TTC549 (cell line): ENCODE data around the gene PRICKLE2.

ENCODE experiments used
- FAIRE-seq: peaks from 2 replicates; lab custom pipeline; 2012; peaks lifted over from hg19 to GRCh38; lab: Jason Lieb, UNC

PRICKLE2 gene

GRCh38 chr3:64130436-64130835 lies 94.8 kb downstream of the PRICKLE2 start:
- no peak for FAIRE-seq

DNA sequence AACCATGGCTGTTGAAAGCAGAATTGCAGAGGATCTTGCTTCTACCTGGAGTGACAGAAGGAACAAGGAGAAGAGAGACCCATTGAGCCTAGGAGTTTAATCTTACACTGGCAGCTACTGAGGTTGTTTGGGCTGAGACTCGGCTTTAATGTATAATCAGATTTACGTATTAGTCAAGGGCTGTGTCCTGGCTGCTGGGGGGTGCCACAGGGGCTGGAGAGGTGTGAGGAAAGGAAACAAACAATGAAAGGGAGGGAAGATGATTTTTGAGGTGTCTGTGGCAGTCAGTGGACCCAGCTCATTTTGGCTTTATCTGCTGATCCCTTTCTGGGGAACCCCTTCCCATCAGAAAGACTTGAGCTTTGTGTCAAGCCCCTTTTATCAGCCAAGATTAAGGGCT lies 95.7 kb downstream of the PRICKLE2 start:
- FAIRE-seq = no peak

GRCh38 chr3:64129106-64129505 lies 96.2 kb downstream of the PRICKLE2 start:
- FAIRE-seq = no peak

- no peak for FAIRE-seq
These were observed 99.7 kb downstream of the PRICKLE2 start for GRCh38 chr3:64125561-64125960.

GRCh38 chr3:64123931-64124330 lies 101.3 kb downstream of the PRICKLE2 start:
- FAIRE-seq = no peak

DNA sequence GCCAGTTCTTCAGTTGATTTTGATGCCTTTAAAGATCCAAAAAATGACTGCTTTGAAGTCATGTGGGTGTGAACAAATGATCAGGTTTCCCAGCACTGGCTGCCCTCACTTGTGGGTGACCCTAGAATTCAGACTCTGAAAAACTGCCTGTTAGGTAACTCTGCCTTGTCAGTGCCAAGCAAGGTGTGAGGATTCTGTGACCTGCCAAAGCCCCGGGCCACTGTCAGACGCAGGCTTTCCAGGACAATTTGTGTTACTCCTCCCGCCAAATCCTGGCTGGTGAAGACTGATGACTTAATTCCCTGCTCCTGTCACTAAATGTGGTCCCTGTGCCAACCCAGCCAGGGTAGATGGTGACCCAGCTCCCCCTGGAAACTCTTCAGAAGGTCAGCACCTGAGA lies 102.8 kb downstream of the PRICKLE2 start:
- no peak for FAIRE-seq

DNA sequence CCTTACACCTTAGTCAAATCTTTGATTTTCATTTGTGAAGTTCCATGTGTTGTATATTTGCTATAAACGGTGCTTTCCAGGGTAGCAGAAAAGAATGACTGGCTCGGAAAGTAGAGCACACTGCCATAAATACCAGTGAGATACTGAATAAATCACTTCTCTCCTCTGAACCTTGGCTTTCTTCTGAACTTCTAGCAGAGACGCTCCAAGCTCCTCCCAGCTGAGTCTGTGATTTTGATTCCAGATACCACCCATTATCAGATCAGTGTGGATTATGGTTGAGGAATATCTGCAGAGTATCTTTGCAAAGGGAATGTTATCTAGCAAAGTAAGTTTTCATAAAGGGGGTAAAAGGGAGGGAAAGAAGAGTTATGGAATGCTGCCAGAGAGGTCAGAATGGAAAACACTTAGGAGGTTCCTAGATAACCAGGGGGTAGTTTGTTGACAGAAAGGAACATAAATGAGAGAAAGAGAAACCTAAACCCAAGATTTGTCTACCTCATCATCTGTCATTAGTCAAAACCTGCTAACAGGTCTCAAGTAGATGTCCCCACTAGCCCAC lies 103.4 kb downstream of the PRICKLE2 start:
- FAIRE-seq = no peak

GRCh38 chr3:64120876-64121275 lies 104.4 kb downstream of the PRICKLE2 start:
- FAIRE-seq = no peak

- no peak for FAIRE-seq
These were observed 107.8 kb downstream of the PRICKLE2 start for GRCh38 chr3:64117483-64117882.

- FAIRE-seq = no peak
These were observed 110.6 kb downstream of the PRICKLE2 start for GRCh38 chr3:64114651-64115050.

- FAIRE-seq = no peak
These were observed 113.4 kb downstream of the PRICKLE2 start for GRCh38 chr3:64111872-64112271.

DNA sequence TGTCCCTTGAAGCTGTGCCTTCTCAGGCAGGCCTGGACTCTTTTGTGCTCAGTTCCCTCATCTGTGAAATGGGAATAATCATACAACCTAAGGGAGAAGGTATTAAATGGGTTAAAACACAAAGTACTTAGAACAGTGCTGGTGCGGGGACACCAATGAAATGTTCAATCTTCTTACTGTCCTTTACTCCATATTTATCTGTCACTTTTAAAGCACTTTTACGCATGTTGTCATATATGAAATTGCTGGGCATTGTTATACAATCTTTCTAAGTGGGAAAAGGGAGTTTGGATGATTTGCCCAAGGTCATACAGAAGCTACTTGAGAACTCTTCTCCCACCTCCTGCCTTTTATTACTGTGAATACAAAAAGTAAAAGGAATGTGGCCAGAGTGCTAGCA lies 114.2 kb downstream of the PRICKLE2 start:
- no peak for FAIRE-seq

GRCh38 chr3:64110071-64110470 lies 115.2 kb downstream of the PRICKLE2 start:
- FAIRE-seq = no peak

GRCh38 chr3:64109438-64109837 lies 115.8 kb downstream of the PRICKLE2 start:
- FAIRE-seq = no peak

- no peak for FAIRE-seq
These were observed 116.4 kb downstream of the PRICKLE2 start for GRCh38 chr3:64108784-64109317.

DNA sequence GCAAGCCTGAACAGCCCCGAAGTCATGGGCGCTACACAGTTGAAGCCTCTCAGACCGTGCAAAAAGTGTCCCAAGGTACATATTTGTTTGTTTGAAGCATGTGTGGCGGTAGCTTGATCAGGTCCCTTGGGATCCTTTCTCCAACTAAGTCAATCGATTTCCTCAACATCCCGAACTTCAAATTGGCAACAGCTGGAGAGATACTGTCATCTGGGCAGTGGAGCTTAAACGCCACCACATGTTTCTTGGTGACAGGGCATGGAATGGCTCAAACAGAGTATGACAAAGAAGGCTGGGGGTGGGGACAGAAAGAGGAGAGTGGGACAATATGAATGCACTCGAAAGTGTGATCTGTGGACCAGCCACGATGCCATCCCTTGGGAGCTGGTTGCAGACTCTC lies 117.0 kb downstream of the PRICKLE2 start:
- no peak for FAIRE-seq

DNA sequence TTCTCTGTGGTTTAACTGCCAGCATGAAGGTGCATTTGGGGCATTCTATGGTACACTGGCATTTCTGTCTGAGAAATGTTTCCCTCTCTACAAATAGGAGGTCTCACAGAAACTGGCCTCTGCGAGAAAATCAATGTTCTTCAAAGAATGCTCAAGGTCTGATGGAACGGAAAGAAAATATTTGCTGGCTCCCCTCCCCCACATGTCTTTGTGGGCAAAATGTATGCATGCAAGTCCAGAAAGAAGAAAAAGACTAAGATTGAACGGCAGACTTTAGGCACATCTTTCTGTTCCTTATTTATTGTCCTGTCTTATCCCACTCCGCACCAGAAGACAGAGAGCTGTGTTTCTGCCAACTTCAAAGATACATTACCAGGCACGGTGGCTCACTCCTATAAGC lies 118.1 kb downstream of the PRICKLE2 start:
- FAIRE-seq = no peak

DNA sequence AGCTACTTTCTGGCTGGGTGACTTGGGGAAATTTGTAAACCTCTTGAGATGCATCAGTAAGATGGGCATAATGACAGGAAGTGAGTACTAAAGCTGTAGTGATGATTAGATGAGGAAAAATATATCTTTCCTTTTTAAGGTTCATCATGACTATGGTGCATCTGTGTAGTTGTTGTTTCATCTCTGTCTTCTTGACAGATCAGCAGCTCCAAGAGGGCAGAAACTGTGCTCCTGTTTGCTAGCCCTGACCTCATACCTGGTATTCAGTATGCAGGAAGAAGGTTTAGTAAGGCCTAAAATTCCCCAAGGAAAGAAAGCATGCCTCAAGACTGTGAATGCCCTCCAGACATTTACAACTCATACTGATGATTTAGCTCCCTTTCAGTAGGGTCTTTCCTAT lies 119.5 kb downstream of the PRICKLE2 start:
- FAIRE-seq = no peak

- FAIRE-seq = no peak
These were observed 120.6 kb downstream of the PRICKLE2 start for GRCh38 chr3:64104691-64105111.

- FAIRE-seq = no peak
These were observed 121.3 kb downstream of the PRICKLE2 start for GRCh38 chr3:64104006-64104405.

- FAIRE-seq = no peak
These were observed 122.1 kb downstream of the PRICKLE2 start for GRCh38 chr3:64103131-64103530.

- no peak for FAIRE-seq
These were observed 123.1 kb downstream of the PRICKLE2 start for GRCh38 chr3:64102147-64102546.

DNA sequence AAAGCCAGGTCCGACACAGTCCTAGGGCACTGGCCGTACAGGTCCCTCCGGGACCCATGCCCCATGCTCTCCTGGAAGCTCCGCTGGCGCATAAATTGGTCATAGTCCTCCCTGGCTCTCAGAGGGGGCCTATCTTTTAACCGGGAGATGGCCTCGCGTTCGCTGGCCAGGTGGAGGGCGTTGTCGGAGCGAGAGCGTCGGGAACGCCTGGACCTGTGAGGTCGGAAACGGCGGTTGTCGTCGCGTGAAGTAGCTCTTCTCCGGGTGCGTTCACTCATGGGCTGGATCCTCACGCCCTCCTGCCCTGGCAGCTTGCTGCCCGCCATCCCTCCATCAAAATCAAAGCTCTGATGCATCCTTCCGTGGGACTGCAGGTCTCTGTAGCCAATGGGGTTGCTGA lies 126.0 kb downstream of the PRICKLE2 start:
- FAIRE-seq = no peak

DNA sequence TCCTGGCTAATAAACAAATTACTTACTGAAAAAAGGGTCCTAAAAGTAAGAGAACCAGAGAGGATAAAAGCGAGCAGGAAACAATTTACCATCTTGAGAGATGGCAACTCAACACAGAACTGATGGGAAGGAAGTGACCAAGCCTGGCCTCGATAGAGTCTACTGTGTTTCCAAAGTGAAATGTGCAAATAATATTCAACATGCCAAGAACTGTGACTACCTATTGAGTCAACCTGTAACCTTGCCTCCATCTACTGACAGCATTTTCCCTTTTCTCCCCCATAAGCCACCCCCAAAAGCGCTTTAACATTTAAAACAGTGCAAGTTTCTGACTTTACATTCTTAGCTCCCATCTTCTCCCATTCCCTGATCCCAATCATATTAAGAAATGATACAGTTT lies 126.6 kb downstream of the PRICKLE2 start:
- no peak for FAIRE-seq

DNA sequence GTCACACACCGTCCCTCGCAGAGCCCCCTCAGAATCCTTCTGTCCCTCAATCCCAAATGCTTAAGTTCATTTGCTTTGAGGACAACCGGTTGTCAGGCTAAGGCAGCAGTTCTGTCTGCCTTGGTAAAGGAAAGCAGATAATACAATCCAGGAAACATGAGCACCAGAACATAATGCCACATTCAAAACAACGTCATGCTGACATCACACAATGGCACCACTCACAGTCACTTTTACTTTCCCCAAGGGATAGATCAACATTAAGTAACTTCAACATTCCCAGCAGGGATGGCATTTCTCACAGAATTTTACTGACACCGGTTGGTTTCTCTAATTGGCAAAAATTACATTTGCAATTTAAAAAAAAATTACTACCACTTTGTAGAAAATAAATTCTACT lies 127.3 kb downstream of the PRICKLE2 start:
- no peak for FAIRE-seq
